ENCODE data around the gene SMPD2.

Gene SMPD2, protein sequence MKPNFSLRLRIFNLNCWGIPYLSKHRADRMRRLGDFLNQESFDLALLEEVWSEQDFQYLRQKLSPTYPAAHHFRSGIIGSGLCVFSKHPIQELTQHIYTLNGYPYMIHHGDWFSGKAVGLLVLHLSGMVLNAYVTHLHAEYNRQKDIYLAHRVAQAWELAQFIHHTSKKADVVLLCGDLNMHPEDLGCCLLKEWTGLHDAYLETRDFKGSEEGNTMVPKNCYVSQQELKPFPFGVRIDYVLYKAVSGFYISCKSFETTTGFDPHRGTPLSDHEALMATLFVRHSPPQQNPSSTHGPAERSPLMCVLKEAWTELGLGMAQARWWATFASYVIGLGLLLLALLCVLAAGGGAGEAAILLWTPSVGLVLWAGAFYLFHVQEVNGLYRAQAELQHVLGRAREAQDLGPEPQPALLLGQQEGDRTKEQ

GRCh38 chr6:109440331-109441068 lies at the start of gene SMPD2, which contains the start of gene PPIL6:
TSS of gene SMPD2 (plus strand) at chr6:109440724. CDS start at chr6:109441122, 398 bp downstream.
TSS of gene PPIL6 (minus strand) at chr6:109440628. CDS start at chr6:109440590, 38 bp downstream.
- DNase-seq (ENCODE audit: low spot score), result peak; percentile 81

DNA sequence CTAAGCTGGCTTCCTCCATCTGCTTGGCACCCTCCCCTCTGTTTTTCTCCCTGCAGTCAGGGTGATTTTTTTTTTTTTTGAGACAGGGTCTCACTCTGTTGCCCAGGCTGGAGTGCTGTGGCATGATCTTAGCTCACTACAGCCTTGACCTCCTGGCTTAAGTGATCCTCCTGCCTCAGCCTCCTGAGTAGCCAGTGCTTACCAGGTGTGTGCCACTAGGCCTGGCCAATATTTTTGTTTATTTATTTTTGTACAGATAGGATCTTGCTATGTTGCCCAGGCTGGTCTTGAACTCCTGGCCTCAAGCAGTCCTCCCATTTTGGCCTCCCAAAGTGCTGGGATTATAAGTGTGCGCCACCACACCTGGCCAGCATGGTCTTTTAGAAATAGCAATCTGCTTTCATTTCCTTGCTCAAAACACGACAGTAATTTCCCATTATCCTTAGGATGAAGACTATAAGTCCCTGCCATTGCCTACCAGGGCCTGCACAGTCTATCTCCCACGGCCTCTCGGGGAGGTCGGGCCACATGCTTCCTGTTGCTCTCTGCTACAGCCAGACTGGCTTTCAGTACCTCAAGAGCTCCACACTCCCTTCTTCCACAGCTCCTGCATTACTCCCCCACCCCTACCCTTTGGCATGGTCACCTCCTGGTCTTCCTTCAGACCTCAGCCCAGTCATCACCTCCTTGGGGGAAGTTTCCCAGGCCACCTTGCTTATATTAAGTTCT lies 47.2 kb upstream of the SMPD2 start:
- DNase-seq (ENCODE audit: low spot score), result no peak

DNA sequence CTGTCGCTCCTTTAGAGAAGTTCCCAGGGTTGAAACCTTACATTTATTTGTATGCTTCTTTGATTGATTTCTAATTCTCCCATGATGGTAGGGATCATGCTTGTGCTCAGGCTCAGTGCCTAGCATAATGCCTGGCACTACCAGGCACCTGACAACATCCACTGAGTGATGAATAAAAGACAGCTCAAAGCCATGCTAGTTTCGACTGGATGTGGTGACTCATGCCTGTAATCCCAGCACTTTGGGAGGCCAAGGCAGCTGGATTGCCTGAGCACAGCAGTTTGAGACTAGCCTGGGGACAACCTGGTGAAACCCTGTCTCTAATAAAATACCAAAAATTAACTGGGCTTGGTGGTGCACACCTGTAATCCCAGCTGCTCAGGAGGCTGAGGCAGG lies 46.6 kb upstream of the SMPD2 start:
- DNase-seq (ENCODE audit: low spot score), result no peak

DNA sequence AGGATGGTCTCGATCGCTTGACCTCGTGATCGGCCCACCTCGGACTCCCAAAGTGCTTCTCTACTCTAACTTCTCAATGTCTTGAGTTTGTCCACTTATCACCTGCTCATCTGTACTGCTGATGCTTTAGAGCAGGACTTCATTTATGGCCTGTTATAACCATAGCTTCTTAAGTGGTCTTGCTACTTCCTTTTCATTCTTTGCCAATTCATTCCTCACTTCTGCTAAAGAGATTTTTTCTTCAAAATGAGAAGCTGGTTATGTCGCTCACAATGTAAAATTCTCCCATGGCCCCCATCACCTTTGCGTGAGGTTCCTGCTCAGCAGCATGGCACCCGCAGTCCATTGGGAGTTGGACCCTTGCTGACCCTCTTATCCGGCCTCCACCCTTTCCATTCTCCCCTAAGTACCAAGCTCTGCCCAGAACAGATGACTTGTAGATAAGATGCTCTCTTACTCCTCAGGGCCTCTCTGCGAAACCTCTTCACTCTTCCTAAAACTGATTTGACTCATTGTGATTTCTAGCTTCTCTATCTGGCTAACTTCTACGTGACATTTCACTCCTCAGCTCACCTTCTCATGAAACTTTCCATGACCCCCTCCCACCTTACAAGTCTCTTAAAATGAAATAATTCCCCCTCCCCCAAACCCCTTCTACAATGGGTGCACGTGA lies 44.3 kb upstream of the SMPD2 start:
- no peak for DNase-seq (ENCODE audit: low spot score)

DNA sequence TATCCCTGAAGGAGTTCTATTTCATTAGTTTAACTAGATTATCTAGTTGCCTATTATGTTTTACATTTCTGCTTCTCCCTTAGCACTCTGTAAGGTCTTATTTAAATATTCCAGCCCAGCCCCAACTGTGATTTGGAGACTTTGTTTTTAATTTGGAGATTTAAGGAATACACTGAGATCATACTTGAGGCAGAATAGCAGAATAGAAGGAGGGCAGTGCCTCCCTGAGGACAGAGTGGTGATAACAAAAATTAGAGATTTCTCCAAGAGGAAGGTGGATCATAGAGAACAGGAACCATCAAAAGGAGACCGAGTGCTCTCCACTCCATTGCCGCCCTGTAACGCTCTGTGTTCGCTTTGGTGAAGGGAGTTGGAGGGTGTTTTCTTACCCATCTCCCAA lies 43.5 kb upstream of the SMPD2 start:
- DNase-seq (ENCODE audit: low spot score), result no peak

DNA sequence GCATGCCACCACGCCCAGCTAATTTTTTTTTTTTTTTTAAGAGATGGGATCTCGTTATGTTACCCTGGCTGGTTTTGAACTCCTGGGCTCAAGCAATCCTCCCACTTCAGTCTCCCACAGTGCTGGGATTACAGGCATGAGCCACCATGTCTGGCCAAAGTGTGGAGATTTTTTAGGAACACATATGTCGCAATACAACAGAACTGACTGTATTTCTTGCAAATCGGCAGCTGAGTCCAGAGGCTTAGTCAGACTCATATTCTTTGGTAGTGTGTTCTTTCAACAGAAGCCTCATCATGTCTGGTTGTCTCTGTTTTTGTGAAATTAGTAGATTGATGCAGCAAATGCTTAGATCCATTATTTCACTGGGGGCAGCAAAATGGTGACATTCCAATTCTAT lies 34.3 kb upstream of the SMPD2 start:
- DNase-seq (ENCODE audit: low spot score), result no peak

DNA sequence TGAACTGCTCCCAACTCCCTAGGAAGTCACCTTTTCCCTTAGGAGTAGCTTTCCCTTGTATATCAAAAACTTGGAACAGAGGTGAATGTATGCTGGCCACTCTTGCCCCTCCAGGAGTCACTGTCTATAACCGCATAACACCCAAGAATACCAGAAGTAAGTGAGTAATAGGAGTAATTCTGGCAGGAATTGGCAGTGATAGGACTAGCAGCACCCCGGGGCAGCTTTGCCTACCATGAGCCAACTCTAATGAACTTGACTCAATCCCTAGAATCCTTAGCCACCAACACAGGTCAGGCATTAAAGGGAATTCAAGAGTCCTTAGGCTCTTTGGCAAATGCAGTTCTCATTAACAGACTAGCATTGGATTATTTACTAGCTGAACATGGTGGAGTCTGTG lies 29.5 kb upstream of the SMPD2 start:
- no peak for DNase-seq (ENCODE audit: low spot score)

DNA sequence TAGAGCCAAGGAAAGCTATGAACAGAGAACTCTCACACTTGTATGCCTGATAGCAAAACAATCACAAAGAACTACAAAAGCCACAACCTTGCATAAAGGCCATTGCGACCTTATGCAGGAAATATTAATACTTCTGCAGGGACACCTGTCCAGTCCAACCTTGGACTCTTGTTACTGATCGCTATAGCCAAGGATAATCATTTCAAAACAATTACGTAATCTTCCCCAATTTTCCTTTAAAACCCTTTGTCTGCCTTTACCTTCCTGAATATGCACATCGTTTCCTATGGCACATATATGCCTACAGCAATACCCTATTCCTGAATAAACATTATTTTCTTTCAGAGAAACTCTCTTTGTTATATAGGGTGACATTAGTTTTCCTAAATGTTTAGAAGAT lies 22.9 kb upstream of the SMPD2 start:
- no peak for DNase-seq (ENCODE audit: low spot score)

- DNase-seq (ENCODE audit: low spot score), result no peak
Measured at GRCh38 chr6:109420751-109421150, 19.8 kb upstream of the SMPD2 start.

GRCh38 chr6:109421184-109421583 lies 19.3 kb upstream of the SMPD2 start:
- DNase-seq (ENCODE audit: low spot score), result no peak

- DNase-seq (ENCODE audit: low spot score), result no peak
Measured at GRCh38 chr6:109424946-109425345, 15.6 kb upstream of the SMPD2 start.

- peak; percentile 86 for DNase-seq (ENCODE audit: low spot score)
Measured at GRCh38 chr6:109428889-109429477, 11.5 kb upstream of the SMPD2 start.

DNA sequence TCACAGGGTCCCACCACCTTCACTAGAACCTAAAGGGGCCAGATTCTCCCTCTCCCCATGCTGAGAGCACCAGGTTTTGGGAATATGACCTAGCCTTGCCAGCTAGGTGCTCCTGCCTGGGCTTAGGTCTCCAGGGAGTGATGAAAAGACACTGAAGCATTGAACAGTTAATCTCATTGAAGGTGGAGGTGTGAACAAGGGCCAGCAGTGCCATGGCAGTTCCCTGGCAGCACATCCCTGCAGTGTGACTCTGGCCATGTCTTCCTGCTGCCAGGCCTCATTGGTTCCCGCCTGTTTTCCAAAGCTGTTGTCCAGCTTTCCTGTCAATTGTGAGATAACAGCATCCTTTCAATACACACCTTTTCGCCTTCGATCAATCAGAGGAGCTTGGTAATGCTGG lies 11.0 kb upstream of the SMPD2 start:
- peak; percentile 42 for DNase-seq (ENCODE audit: low spot score)

DNA sequence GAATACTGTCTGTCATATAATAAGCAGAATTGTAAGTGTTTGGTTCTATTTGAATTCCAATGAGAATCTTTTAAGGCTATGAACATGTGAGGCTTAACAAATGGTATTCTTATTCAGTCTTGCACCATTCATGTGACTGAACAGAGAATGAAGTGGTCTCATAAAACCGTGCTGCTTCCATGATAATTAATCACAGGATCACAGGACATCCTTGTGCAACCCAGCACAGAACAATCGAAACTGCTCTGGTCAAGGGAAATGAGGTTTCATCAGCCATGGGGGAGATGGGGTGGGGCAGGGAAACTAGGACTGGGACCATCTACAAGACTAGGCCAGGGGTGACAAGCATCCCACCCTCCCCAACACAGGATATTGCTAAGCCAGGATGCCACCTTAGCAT lies 6.1 kb upstream of the SMPD2 start:
- no peak for DNase-seq (ENCODE audit: low spot score)

GRCh38 chr6:109436041-109436440 lies 4.5 kb upstream of the SMPD2 start:
- no peak for DNase-seq (ENCODE audit: low spot score)

DNA sequence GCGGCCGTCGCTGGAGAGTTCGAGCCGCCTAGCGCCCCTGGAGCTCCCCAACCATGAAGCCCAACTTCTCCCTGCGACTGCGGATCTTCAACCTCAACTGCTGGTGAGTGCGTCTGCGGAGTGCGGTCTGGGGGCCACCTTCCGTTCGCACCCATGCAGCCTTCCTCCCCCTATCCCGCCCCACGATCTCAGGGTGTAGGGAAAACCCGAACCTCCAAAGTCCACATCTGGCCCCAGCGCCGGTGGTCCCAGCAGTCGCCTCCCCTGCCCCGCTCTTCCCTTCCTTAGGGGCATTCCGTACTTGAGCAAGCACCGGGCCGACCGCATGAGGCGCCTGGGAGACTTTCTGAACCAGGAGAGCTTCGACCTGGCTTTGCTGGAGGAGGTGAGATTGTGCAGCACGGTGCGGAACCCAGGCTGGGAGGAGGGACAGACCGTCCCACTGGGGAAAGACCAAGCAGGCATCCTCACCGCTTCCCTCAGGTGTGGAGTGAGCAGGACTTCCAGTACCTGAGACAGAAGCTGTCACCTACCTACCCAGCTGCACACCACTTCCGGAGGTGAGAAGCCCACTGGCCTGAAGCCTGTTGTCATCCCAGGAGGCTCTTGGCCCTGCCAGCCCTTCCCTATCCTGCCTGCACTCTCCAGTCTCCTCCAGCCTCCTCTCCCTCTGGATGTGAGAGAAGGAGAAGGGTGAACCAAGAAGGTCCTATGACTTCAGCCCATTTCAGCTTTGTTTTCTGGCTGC lies 719 bp downstream of the SMPD2 start:
- peak; percentile 64 for DNase-seq (ENCODE audit: low spot score)

GRCh38 chr6:109442393-109442924 lies 1.9 kb downstream of the SMPD2 start:
- DNase-seq (ENCODE audit: low spot score), result no peak

- no peak for DNase-seq (ENCODE audit: low spot score)
Measured at GRCh38 chr6:109443425-109443950, 3.0 kb downstream of the SMPD2 start.

DNA sequence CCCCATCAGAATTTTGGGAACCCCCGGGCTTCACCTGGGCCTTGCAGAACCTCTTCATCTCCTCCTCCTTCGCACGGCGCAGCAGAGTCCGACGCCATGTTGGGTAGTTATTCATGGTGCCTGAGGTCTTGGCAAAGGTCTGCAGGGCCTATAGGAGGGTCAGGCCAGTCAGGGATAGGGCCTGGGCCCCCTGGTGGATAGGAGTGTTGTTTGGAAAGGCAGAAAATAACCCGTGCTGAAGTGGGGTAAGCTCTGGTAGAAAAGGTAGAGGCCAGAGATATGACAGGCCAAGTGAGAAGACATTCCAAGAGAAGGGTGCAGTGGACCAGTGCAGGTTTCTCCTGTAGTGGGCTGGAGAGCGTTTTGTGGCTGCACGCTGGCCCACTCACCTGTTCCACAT lies 4.9 kb downstream of the SMPD2 start:
- no peak for DNase-seq (ENCODE audit: low spot score)

DNA sequence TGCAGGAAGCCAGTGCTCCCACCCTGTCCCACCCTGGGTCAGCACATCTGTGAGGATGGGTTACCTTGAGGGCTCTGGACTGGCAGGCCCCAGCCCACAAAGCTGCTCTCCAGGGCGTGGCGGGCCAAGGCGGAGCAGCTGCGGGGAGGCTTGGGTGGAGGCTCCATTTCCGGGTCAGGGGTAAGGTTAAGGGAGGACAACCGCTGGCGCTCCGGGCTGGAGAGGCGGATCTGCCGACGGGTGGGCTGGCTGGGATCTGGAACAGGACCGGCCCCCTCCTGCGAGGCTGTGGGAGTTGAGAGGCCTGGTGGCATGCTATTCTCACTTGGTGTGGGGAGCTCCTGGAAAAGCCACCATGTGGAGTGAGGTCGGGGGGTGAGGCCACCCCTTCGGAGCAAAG lies 5.5 kb downstream of the SMPD2 start:
- DNase-seq (ENCODE audit: low spot score), result no peak

All from cerebellar cortex (tissue), 1 donor.